HL-60 (cell line): ENCODE results near the gene ANKZF1.

ENCODE experiments used
- TF ChIP-seq, protein P1 (sequence below): IDR thresholded peaks from 2 replicates; pipeline ENCODE4 v1.6.1; 2012; ENCODE audit warnings: low read depth; ENCODE audit not compliant: insufficient replicate concordance
- TF ChIP-seq, protein P2 (sequence below): IDR thresholded peaks from one replicate; pipeline ENCODE4 v1.5.1; 2011; ENCODE audit warnings: low read length, control low read depth, inconsistent platforms; ENCODE audit not compliant: insufficient read depth

DNA sequence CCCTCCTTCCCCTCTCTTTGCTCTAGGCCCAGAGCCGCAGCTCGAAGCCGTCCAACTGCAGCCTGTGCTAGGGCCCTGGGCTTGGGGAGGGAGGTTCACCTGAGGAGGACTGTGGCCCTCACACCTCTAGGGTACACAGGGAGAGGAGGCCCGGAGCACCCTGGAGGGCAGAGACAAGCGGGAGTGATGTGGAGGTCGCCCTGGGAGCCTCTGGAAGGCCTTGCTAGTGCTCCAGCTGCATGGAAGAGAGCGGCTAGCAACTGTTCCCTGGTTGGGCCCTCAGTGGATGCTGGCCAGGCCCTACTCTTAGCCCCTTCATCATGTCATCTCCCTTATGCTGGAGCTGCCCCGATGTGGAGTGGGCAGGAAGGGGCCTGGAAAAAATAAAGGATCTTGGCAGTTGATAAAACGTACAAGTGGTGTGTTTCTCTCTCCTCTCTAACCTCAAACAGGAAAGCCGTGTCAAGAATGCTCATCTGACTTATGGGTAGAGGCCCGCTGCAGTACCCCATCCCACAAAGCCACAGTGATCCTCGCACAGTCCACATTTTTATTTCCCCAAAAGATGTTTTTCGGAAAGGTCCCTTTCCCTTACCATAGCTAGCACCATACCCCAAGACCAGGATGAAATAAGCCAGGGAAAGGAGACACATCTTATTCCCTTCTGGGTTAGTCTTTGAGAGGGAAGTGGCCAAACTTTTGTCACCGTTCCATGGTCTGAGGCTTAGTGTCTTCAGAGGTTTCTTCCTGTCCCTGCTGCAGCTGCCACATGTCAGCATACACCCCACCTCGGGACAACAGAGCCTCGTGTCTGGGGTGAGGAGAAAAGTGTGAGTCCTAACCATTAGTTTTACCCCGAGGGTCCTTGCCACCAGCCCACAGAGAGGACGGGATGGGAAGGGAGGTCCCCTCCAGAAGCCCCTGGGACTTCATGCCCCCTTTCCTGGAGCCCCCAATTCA lies 20.1 kb upstream of the ANKZF1 start:
- TF ChIP-seq, protein P1, sequence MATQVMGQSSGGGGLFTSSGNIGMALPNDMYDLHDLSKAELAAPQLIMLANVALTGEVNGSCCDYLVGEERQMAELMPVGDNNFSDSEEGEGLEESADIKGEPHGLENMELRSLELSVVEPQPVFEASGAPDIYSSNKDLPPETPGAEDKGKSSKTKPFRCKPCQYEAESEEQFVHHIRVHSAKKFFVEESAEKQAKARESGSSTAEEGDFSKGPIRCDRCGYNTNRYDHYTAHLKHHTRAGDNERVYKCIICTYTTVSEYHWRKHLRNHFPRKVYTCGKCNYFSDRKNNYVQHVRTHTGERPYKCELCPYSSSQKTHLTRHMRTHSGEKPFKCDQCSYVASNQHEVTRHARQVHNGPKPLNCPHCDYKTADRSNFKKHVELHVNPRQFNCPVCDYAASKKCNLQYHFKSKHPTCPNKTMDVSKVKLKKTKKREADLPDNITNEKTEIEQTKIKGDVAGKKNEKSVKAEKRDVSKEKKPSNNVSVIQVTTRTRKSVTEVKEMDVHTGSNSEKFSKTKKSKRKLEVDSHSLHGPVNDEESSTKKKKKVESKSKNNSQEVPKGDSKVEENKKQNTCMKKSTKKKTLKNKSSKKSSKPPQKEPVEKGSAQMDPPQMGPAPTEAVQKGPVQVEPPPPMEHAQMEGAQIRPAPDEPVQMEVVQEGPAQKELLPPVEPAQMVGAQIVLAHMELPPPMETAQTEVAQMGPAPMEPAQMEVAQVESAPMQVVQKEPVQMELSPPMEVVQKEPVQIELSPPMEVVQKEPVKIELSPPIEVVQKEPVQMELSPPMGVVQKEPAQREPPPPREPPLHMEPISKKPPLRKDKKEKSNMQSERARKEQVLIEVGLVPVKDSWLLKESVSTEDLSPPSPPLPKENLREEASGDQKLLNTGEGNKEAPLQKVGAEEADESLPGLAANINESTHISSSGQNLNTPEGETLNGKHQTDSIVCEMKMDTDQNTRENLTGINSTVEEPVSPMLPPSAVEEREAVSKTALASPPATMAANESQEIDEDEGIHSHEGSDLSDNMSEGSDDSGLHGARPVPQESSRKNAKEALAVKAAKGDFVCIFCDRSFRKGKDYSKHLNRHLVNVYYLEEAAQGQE, result no peak
- TF ChIP-seq, protein P2, sequence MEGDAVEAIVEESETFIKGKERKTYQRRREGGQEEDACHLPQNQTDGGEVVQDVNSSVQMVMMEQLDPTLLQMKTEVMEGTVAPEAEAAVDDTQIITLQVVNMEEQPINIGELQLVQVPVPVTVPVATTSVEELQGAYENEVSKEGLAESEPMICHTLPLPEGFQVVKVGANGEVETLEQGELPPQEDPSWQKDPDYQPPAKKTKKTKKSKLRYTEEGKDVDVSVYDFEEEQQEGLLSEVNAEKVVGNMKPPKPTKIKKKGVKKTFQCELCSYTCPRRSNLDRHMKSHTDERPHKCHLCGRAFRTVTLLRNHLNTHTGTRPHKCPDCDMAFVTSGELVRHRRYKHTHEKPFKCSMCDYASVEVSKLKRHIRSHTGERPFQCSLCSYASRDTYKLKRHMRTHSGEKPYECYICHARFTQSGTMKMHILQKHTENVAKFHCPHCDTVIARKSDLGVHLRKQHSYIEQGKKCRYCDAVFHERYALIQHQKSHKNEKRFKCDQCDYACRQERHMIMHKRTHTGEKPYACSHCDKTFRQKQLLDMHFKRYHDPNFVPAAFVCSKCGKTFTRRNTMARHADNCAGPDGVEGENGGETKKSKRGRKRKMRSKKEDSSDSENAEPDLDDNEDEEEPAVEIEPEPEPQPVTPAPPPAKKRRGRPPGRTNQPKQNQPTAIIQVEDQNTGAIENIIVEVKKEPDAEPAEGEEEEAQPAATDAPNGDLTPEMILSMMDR, result no peak
